Sigmoid colon (tissue), 7 donors: ENCODE results near the gene CCDC191. TPM values are rescaled to one million over a fixed set of nuclear protein-coding genes. Genes with fewer than 3 reads are reported as not detected.

Experiments used
- DNase-seq: peaks from one replicate; pipeline ENCODE4 v3.0.0-alpha.2; 2019
- H3K27ac ChIP-seq, 4 donors: fragments of 200-600 bp; sonication (generic); one replicate each; pipeline ENCODE4 v1.5.1; 2016 to 2019; ENCODE audit warnings: mild to moderate bottlenecking in 1 of 4
- H3K27me3 ChIP-seq, 3 donors: fragments of 200-600 bp; sonication (generic); one replicate each; pipeline ENCODE4 v1.5.1; 2019; ENCODE audit warnings: mild to moderate bottlenecking in 1 of 3
- H3K36me3 ChIP-seq, 4 donors: fragments of 200-600 bp; sonication (generic); one replicate each; pipeline ENCODE4 v1.5.1; 2016 to 2019
- H3K4me1 ChIP-seq, 4 donors: fragments of 200-600 bp; sonication (generic); one replicate each; pipeline ENCODE4 v1.5.1; 2017 to 2019
- H3K4me3 ChIP-seq, 4 donors: fragments of 200-600 bp; sonication (generic); one replicate each; pipeline ENCODE4 v1.5.1; 2017 to 2019; ENCODE audit warnings: mild to moderate bottlenecking in 2 of 4, moderate library complexity in 1 of 4
- H3K9me3 ChIP-seq, 4 donors: fragments of 200-600 bp in 3 of 4; sonication (generic) in 3 of 4; one replicate each; pipeline versions ENCODE4 v1.5.1 to v1.6.1; 2013 to 2019
- CTCF ChIP-seq, 4 experiments: fragments of 450-650 bp in 3 of 4; fragments of 200-600 bp in 1 of 4; IDR thresholded peaks; one replicate each; pipeline ENCODE4 v1.5.1; 2016 to 2019; ENCODE audit warnings: antibody characterized with exemption in 4 of 4, mild to moderate bottlenecking in 3 of 4, moderate library complexity in 2 of 4
- EP300 ChIP-seq, 4 donors: sonication (generic); formaldehyde crosslinking; IDR thresholded peaks; one replicate each; pipeline ENCODE4 v1.6.1; 2017; ENCODE audit warnings: antibody characterized with exemption in 4 of 4
- POLR2A ChIP-seq, 2 donors: fragments of 450-650 bp; IDR thresholded peaks; one replicate each; pipeline ENCODE4 v1.6.1; 2016; ENCODE audit warnings: antibody characterized with exemption in 2 of 2, mild to moderate bottlenecking in 2 of 2, moderate library complexity in 2 of 2
- POLR2AphosphoS5 ChIP-seq, 4 donors: sonication (generic); formaldehyde crosslinking; IDR thresholded peaks; one replicate each; pipeline ENCODE4 v1.6.1; 2017; ENCODE audit warnings: antibody characterized with exemption in 4 of 4
- WGBS, 2 donors: extraction: QIAGEN DNeasy Blood & Tissue Kit; methylation state at CpG; one replicate each; pipeline ENCODE4 v1.1.7; 2013; 5-methylcytosine and 5-hydroxymethylcytosine counted together
- intact Hi-C: fragments of 100-400 bp; cut with DNase I; formaldehyde crosslinking; loops from one replicate; pipeline ENCODE4 v1.15.1; 2023
- polyA plus RNA-seq, 3 donors: library from polyadenylated mRNA; stranded (reverse); fragments of 200-250 nt; gene quantifications; one replicate each; pipeline ENCODE4 v1.2.3, GENCODE V29; 2013
- total RNA-seq, 4 donors: library from RNA; depleted of rRNA; stranded (reverse); fragments of >200 nt; gene quantifications; one replicate each; pipeline ENCODE4 v1.1.0, GENCODE V29; 2016
- donor health status: healthy with polysubstance abuse.
- donor health status: Bipolar disorder and iron deficiency.
- donor health status: healthy.

CCDC191 gene
- total and polyA plus RNA-seq, 7 donors, result 0.60 to 5.5 (median 3.2) TPM

DNA sequence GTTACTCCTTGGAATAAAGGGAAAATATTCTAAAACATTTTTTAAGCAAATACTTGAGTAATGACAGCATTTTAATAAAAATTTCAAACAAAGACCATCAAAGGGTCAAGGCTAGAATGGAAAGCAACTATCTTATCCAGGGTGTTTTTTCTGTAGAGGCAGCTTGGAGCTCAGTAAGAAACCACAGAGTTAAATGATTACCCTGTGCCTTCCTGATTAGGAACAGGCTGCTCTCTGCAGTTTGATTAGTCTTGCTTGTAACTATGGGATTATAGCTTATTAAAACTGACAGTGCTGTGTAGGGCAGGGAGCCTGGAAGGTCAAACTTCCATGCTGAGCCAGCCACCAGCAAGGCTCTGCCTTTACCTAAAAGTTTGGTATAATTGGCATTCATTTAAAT lies 33.3 kb upstream of the CCDC191 start:
- DNase-seq, result no peak
- intact Hi-C loops, result no loop called here
- no peaks in the 10 kb centered on the region for H3K27me3 ChIP-seq

GRCh38 chr3:114086356-114086755 lies 30.0 kb upstream of the CCDC191 start:
- TF ChIP-seq CTCF (IDR thresholded peaks at IDR 0.05) (no peak), EP300 (IDR thresholded peaks at IDR 0.05) (no peak), POLR2A (IDR thresholded peaks at IDR 0.05) (no peak), POLR2AphosphoS5 (IDR thresholded peaks at IDR 0.05) (no peak)
- no peak for DNase-seq
- no peaks in the 10 kb centered on the region for H3K27me3 ChIP-seq
- no peak overlapping the region for H3K27ac ChIP-seq
- no peaks in the 10 kb centered on the region for H3K9me3 ChIP-seq
- H3K4me1 ChIP-seq, result no peaks in the 10 kb centered on the region
- no peak overlapping the region for H3K4me3 ChIP-seq
- intact Hi-C loops, result no loop called here
- H3K36me3 ChIP-seq, result peaks cover 7 to 68% (median 21%) of the 10 kb centered on the region in 4 donors
- 97% methylated on average over 2 of the region's 2 CpGs for WGBS, 2 donors

More for the DNA sequence above, 33.3 kb upstream of the CCDC191 start:
- no peak for TF ChIP-seq CTCF (IDR thresholded peaks at IDR 0.05)
- TF ChIP-seq EP300 (IDR thresholded peaks at IDR 0.05), result no peak
- TF ChIP-seq POLR2AphosphoS5 (IDR thresholded peaks at IDR 0.05), result no peak
- Histone ChIP-seq H3K9me3 (no peaks in the 10 kb centered on the region), H3K27ac (no peak overlapping the region), H3K36me3 (peaks cover 7 to 35% (median 15%) of the 10 kb centered on the region in 4 donors), H3K4me1 (no peaks in the 10 kb centered on the region), H3K4me3 (no peak overlapping the region)

DNA sequence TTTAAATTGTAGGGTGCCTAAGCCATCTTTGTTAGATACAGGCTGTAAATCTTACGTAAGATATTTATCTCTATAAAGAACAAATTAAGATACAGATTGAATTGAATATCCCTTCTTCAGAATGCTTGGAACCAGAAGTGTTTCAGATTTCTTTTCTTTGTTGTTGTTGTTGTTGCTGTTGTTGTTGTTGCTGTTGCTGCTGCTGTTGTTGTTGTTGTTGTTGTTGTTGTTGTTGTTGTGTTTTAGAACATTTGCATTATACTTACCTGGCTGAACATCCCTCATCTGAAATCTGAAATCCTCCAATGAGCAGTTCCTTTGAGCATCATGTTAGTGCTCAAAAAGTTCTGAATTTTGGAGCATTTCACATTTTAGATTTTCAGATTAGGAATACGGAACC lies 26.8 kb upstream of the CCDC191 start:
- intact Hi-C loops, result no loop called here
- Histone ChIP-seq H3K27me3 (no peaks in the 10 kb centered on the region), H3K4me3 (no peak overlapping the region), H3K4me1 (no peaks in the 10 kb centered on the region), H3K36me3 (peaks cover 7 to 100% (median 35%) of the 10 kb centered on the region in 4 donors), H3K27ac (no peak overlapping the region), H3K9me3 (no peaks in the 10 kb centered on the region)
- DNase-seq, result no peak
- WGBS, 2 donors, result 97 to 98% methylated on average over 2 of the region's 2 CpGs
- TF ChIP-seq CTCF (IDR thresholded peaks at IDR 0.05), result no peak
- TF ChIP-seq EP300 (IDR thresholded peaks at IDR 0.05), result no peak
- TF ChIP-seq POLR2A (IDR thresholded peaks at IDR 0.05), result no peak
- no peak for TF ChIP-seq POLR2AphosphoS5 (IDR thresholded peaks at IDR 0.05)

GRCh38 chr3:114081037-114081436 lies 24.7 kb upstream of the CCDC191 start:
- H3K27ac ChIP-seq, result no peak overlapping the region
- H3K36me3 ChIP-seq, result peaks cover 7 to 100% (median 40%) of the 10 kb centered on the region in 4 donors
- TF ChIP-seq CTCF (IDR thresholded peaks at IDR 0.05) (no peak), EP300 (IDR thresholded peaks at IDR 0.05) (no peak), POLR2A (IDR thresholded peaks at IDR 0.05) (no peak)
- H3K4me1 ChIP-seq, result no peaks in the 10 kb centered on the region
- no peak overlapping the region for H3K4me3 ChIP-seq
- H3K9me3 ChIP-seq, result no peaks in the 10 kb centered on the region
- intact Hi-C loops, result no loop called here
- no peak for DNase-seq
- no peaks in the 10 kb centered on the region for H3K27me3 ChIP-seq

DNA sequence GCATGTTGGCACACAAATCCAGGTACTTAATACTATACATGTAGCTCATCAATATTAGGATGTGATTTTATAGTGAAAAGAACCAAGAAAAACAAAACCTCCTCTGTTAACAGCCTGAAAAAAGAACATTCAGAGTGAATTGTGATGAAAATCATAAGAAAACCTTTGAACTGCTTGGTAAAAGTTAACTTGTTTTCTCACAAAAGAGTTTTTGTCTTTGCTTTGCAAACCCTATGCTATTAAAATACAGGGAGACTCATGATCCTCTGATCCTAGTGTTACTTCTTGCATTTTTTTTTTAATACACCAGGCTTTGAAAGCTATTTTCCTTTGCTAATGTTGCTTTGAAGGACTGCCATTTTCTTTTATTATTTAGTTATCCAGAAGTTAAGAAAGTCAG lies 23.9 kb upstream of the CCDC191 start:
- Histone ChIP-seq H3K27ac (no peak overlapping the region), H3K27me3 (no peaks in the 10 kb centered on the region), H3K4me1 (no peaks in the 10 kb centered on the region), H3K36me3 (peaks cover under 1 to 100% (median 36%) of the 10 kb centered on the region in 4 donors), H3K4me3 (no peak overlapping the region), H3K9me3 (no peaks in the 10 kb centered on the region)
- TF ChIP-seq EP300 (IDR thresholded peaks at IDR 0.05) (no peak), POLR2A (IDR thresholded peaks at IDR 0.05) (no peak), CTCF (IDR thresholded peaks at IDR 0.05) (no peak), POLR2AphosphoS5 (IDR thresholded peaks at IDR 0.05) (no peak)
- DNase-seq, result no peak
- intact Hi-C loops, result no loop called here
